Breast epithelium (tissue), 3 donors: ENCODE data around the gene PIP5KL1.

Source experiments
- CTCF ChIP-seq, 3 donors: fragments of 450-650 bp; IDR thresholded peaks; one replicate each; pipeline ENCODE4 v1.5.1; 2016 to 2017; ENCODE audit warnings: antibody characterized with exemption in 3 of 3, mild to moderate bottlenecking in 3 of 3, moderate library complexity in 3 of 3
- POLR2AphosphoS5 ChIP-seq, 3 donors: sonication (generic); formaldehyde crosslinking; IDR thresholded peaks; one replicate each; pipeline ENCODE4 v1.6.1; 2017; ENCODE audit warnings: antibody characterized with exemption in 3 of 3

- TF ChIP-seq POLR2AphosphoS5 (IDR thresholded peaks at IDR 0.05) (no peak), CTCF (IDR thresholded peaks at IDR 0.05) (no peak)
These were observed 28.8 kb upstream of the PIP5KL1 start for GRCh38 chr9:127959398-127959797.
